Liver (tissue), 9 donors: ENCODE measurements around the gene MAGEB10. TPM values are rescaled to one million over a fixed set of nuclear protein-coding genes. Genes with fewer than 3 reads are reported as not detected.

ENCODE experiments used
- DNase-seq: peaks from one replicate; pipeline ENCODE4 v3.0.0-alpha.2; 2017; ENCODE audit warnings: low spot score
- H3K27ac ChIP-seq, 2 donors: one replicate each; pipeline ENCODE4 v1.7.0; 2013; ENCODE audit warnings: inconsistent platforms in 2 of 2, low read length in 2 of 2, control low read depth in 1 of 2, low read depth in 1 of 2, mild to moderate bottlenecking in 1 of 2
- H3K27me3 ChIP-seq, 4 donors: one replicate each; pipeline versions ENCODE4 v1.6.1 to v1.7.0; 2013; ENCODE audit warnings: low read length in 3 of 4, inconsistent platforms in 1 of 4, mild to moderate bottlenecking in 1 of 4, moderate library complexity in 1 of 4; ENCODE audit not compliant: control insufficient read depth in 4 of 4, insufficient read depth in 4 of 4
- H3K36me3 ChIP-seq, 4 donors: one replicate each; pipeline versions ENCODE4 v1.6.1 to v1.7.0; 2013; ENCODE audit warnings: low read length in 3 of 4, mild to moderate bottlenecking in 3 of 4, low read depth in 1 of 4, moderate library complexity in 1 of 4; ENCODE audit not compliant: control insufficient read depth in 4 of 4, insufficient read depth in 3 of 4
- H3K4me1 ChIP-seq, 4 donors: one replicate each; pipeline versions ENCODE4 v1.6.1 to v1.7.0; 2013; ENCODE audit warnings: low read length in 3 of 4, mild to moderate bottlenecking in 3 of 4, moderate library complexity in 1 of 4; ENCODE audit not compliant: control insufficient read depth in 4 of 4, insufficient read depth in 4 of 4
- H3K4me3 ChIP-seq, 3 donors: one replicate each; pipeline versions ENCODE4 v1.6.1 to v1.7.0; 2013; ENCODE audit warnings: low read length in 3 of 3, control low read depth in 1 of 3, low read depth in 1 of 3, mild to moderate bottlenecking in 1 of 3
- H3K9ac ChIP-seq, 2 donors: one replicate each; pipeline ENCODE4 v1.7.0; 2013; ENCODE audit warnings: low read length in 2 of 2, mild to moderate bottlenecking in 2 of 2, moderate library complexity in 2 of 2, control low read depth in 1 of 2, low read depth in 1 of 2
- H3K9me3 ChIP-seq, 4 donors: one replicate each; pipeline versions ENCODE4 v1.6.1 to v1.7.0; 2013; ENCODE audit warnings: low read length in 3 of 4; ENCODE audit not compliant: control insufficient read depth in 4 of 4
- ATF3 ChIP-seq: IDR thresholded peaks from 2 replicates; pipeline ENCODE4 v1.6.1; 2016; ENCODE audit warnings: antibody characterized with exemption
- CTCF ChIP-seq: fragments of 150-350 bp; IDR thresholded peaks from 2 replicates; pipeline ENCODE4 v1.5.1; 2017; ENCODE audit warnings: improper control_type of control experiment, low read depth, low read length; ENCODE audit not compliant: missing input control
- EGR1 ChIP-seq, 2 donors: IDR thresholded peaks; 2 replicates each; pipeline ENCODE4 v1.6.1; 2016 to 2018; ENCODE audit warnings: antibody characterized with exemption in 2 of 2, low read depth in 2 of 2
- FOXA1 ChIP-seq: IDR thresholded peaks from 2 replicates; pipeline ENCODE4 v1.6.1; 2016; ENCODE audit warnings: antibody characterized with exemption
- FOXA2 ChIP-seq: IDR thresholded peaks from 2 replicates; pipeline ENCODE4 v1.6.1; 2016; ENCODE audit warnings: antibody characterized with exemption
- GABPA ChIP-seq, 2 donors: IDR thresholded peaks in 1 of 2; conservative IDR thresholded peaks in 1 of 2; 2 replicates each; pipeline ENCODE4 v1.6.1; 2016; ENCODE audit warnings: antibody characterized with exemption in 2 of 2, mild to moderate bottlenecking in 1 of 2, moderate library complexity in 1 of 2
- HNF4A ChIP-seq, 2 donors: conservative IDR thresholded peaks; 2 replicates each; pipeline ENCODE4 v1.6.1; 2016; ENCODE audit warnings: antibody characterized with exemption in 2 of 2, mild to moderate bottlenecking in 2 of 2
- HNF4G ChIP-seq: IDR thresholded peaks from 2 replicates; pipeline ENCODE4 v1.6.1; 2016; ENCODE audit warnings: antibody characterized with exemption
- JUND ChIP-seq, 2 donors: IDR thresholded peaks; 2 replicates each; pipeline ENCODE4 v1.6.1; 2016; ENCODE audit warnings: antibody characterized with exemption in 2 of 2
- MAX ChIP-seq: IDR thresholded peaks from 2 replicates; pipeline ENCODE4 v1.6.1; 2016; ENCODE audit warnings: antibody characterized with exemption
- NR2F2 ChIP-seq: IDR thresholded peaks from 2 replicates; pipeline ENCODE4 v1.6.1; 2016; ENCODE audit warnings: antibody characterized with exemption
- RAD21 ChIP-seq, 2 donors: IDR thresholded peaks; 2 replicates each; pipeline ENCODE4 v1.6.1; 2016; ENCODE audit warnings: antibody characterized with exemption in 2 of 2, mild to moderate bottlenecking in 2 of 2
- REST ChIP-seq: IDR thresholded peaks from 2 replicates; pipeline ENCODE4 v1.6.1; 2016; ENCODE audit warnings: antibody characterized with exemption, mild to moderate bottlenecking
- RXRA ChIP-seq, 2 donors: IDR thresholded peaks; 2 replicates each; pipeline ENCODE4 v1.6.1; 2017 to 2018; ENCODE audit warnings: antibody characterized with exemption in 2 of 2, mild to moderate bottlenecking in 1 of 2
- SP1 ChIP-seq: IDR thresholded peaks from 2 replicates; pipeline ENCODE4 v1.6.1; 2018; ENCODE audit warnings: antibody characterized with exemption, mild to moderate bottlenecking
- YY1 ChIP-seq: IDR thresholded peaks from 2 replicates; pipeline ENCODE4 v1.6.1; 2016; ENCODE audit warnings: antibody characterized with exemption, mild to moderate bottlenecking
- ZBTB33 ChIP-seq: IDR thresholded peaks from 2 replicates; pipeline ENCODE4 v1.6.1; 2016; ENCODE audit warnings: antibody characterized with exemption
- WGBS: extraction: QIAGEN DNeasy Blood & Tissue Kit; methylation state at CpG from one replicate; pipeline ENCODE4 v1.1.7; 2013; 5-methylcytosine and 5-hydroxymethylcytosine counted together
- polyA plus RNA-seq, 2 donors: library from polyadenylated mRNA; stranded (reverse) in 1 of 2; unstranded in 1 of 2; fragments of 200-250 nt in 1 of 2; fragments of >200 nt in 1 of 2; fragmentation: Nextera tagmentation in 1 of 2; extraction: Ambion mirVana in 1 of 2; gene quantifications; one replicate each; pipeline versions ENCODE4 v1.2.1 to v1.2.3, GENCODE V29; 2013 to 2015
- total RNA-seq, 2 donors: library from RNA; depleted of rRNA; stranded (reverse); fragments of >200 nt; gene quantifications; one replicate each; pipeline ENCODE4 v1.2.3, GENCODE V29; 2014
- donor health status: healthy.
- donor health status: healthy.
- donor health status: healthy.
- donor health status: healthy.
- donor health status: healthy.

The MAGEB10 gene
- total and polyA plus RNA-seq, 4 donors: not detected

GRCh38 chrX:27796640-27797257 is 11.0 kb upstream of the MAGEB10 start:
- Histone ChIP-seq H3K27me3 (no peaks in the 10 kb centered on the region), H3K36me3 (no peaks in the 10 kb centered on the region), H3K9ac (no peak overlapping the region), H3K27ac (no peak overlapping the region), H3K4me3 (no peak overlapping the region), H3K9me3 (no peaks in the 10 kb centered on the region), H3K4me1 (no peaks in the 10 kb centered on the region)
- TF ChIP-seq HNF4A (conservative IDR thresholded peaks at IDR 0.05) (no peak), RXRA (IDR thresholded peaks at IDR 0.05) (no peak), RAD21 (IDR thresholded peaks at IDR 0.05) (no peak), REST (no peak), SP1 (no peak), EGR1 (IDR thresholded peaks at IDR 0.05; ENCODE audit: low read depth in 2 of 2) (no peak), FOXA1 (no peak), NR2F2 (no peak), MAX (no peak), ATF3 (no peak), JUND (IDR thresholded peaks at IDR 0.05) (no peak), YY1 (no peak), HNF4G (no peak), CTCF (no peak), FOXA2 (no peak)
- 74% methylated on average over 6 of the region's 6 CpGs for WGBS
- no peak for DNase-seq

- Histone ChIP-seq H3K36me3 (no peaks in the 10 kb centered on the region), H3K9ac (no peak overlapping the region), H3K27ac (no peak overlapping the region), H3K4me3 (no peak overlapping the region), H3K4me1 (no peaks in the 10 kb centered on the region), H3K27me3 (no peaks in the 10 kb centered on the region), H3K9me3 (no peaks in the 10 kb centered on the region)
- WGBS: 37% methylated on average over 1 of the region's 1 CpG
- no peak for DNase-seq
- no peak for TF ChIP-seq CTCF
- TF ChIP-seq FOXA1: no peak
- no peak for TF ChIP-seq REST
- no peak for TF ChIP-seq SP1
- TF ChIP-seq EGR1 (IDR thresholded peaks at IDR 0.05; ENCODE audit: low read depth in 2 of 2): no peak
- TF ChIP-seq ZBTB33: no peak
- no peak for TF ChIP-seq RXRA (IDR thresholded peaks at IDR 0.05)
- TF ChIP-seq FOXA2: no peak
- TF ChIP-seq RAD21 (IDR thresholded peaks at IDR 0.05): no peak
- no peak for TF ChIP-seq ATF3
- no peak for TF ChIP-seq YY1
- no peak for TF ChIP-seq GABPA (IDR thresholded peaks at IDR 0.05 in 1 of 2, conservative IDR thresholded peaks at IDR 0.05 in 1 of 2)
- no peak for TF ChIP-seq HNF4G
Measured at GRCh38 chrX:27797575-27797974, 10.2 kb upstream of the MAGEB10 start.
